ENCODE measurements around the gene CYFIP1. TPM values are rescaled to one million over a fixed set of nuclear protein-coding genes. Genes with fewer than 3 reads are reported as not detected.

Gene CYFIP1
- total RNA-seq, 3 donors from 2014 or later (not counting 1 experiment from before 2014, with no cell fraction given) = 6.4 to 9.2 (median 8.8) TPM

- Mint-ChIP-seq H3K27ac (no peak overlapping the region), H3K9me3 (no peaks in the 10 kb centered on the region), H3K36me3 (no peaks in the 10 kb centered on the region), H3K27me3 (ENCODE audit: low read depth in 2 of 2) (no peaks in the 10 kb centered on the region), H3K4me3 (no peak overlapping the region), H3K4me1 (peaks cover 0 to 4% of the 10 kb centered on the region in 2 donors)
- WGBS (ENCODE audit: insufficient coverage) = 95% methylated on average over 15 of the region's 15 CpGs
- intact Hi-C loops (cut with micrococcal nuclease) = no loop called here
- Histone ChIP-seq H3K27me3 (ENCODE audit: control insufficient read depth, insufficient read depth, low read length) (no peaks in the 10 kb centered on the region), H3K36me3 (ENCODE audit: control insufficient read depth, insufficient read depth, low read length) (no peaks in the 10 kb centered on the region), H3K9me3 (ENCODE audit: control insufficient read depth, insufficient read depth, low read length) (no peaks in the 10 kb centered on the region), H3K27ac (ENCODE audit: low read length) (no peak overlapping the region), H3K4me1 (ENCODE audit: control insufficient read depth, insufficient read depth, low read length) (no peaks in the 10 kb centered on the region), H3K4me3 (ENCODE audit: low read length) (no peak overlapping the region)
- TF ChIP-seq, protein P1, sequence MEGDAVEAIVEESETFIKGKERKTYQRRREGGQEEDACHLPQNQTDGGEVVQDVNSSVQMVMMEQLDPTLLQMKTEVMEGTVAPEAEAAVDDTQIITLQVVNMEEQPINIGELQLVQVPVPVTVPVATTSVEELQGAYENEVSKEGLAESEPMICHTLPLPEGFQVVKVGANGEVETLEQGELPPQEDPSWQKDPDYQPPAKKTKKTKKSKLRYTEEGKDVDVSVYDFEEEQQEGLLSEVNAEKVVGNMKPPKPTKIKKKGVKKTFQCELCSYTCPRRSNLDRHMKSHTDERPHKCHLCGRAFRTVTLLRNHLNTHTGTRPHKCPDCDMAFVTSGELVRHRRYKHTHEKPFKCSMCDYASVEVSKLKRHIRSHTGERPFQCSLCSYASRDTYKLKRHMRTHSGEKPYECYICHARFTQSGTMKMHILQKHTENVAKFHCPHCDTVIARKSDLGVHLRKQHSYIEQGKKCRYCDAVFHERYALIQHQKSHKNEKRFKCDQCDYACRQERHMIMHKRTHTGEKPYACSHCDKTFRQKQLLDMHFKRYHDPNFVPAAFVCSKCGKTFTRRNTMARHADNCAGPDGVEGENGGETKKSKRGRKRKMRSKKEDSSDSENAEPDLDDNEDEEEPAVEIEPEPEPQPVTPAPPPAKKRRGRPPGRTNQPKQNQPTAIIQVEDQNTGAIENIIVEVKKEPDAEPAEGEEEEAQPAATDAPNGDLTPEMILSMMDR (IDR thresholded peaks at IDR 0.05) = no peak
- DNase-seq = no peak
- no peak for ATAC-seq
Observed at GRCh38 chr15:22967084-22967770, 12.9 kb downstream of the CYFIP1 start.

- Histone ChIP-seq H3K4me3 (ENCODE audit: low read length) (no peak overlapping the region), H3K27ac (ENCODE audit: low read length) (no peak overlapping the region), H3K36me3 (ENCODE audit: control insufficient read depth, insufficient read depth, low read length) (no peaks in the 10 kb centered on the region), H3K4me1 (ENCODE audit: control insufficient read depth, insufficient read depth, low read length) (no peaks in the 10 kb centered on the region), H3K9me3 (ENCODE audit: control insufficient read depth, insufficient read depth, low read length) (no peaks in the 10 kb centered on the region), H3K27me3 (ENCODE audit: control insufficient read depth, insufficient read depth, low read length) (no peaks in the 10 kb centered on the region)
- Mint-ChIP-seq H3K4me3 (no peak overlapping the region), H3K4me1 (peaks cover 0 to 4% of the 10 kb centered on the region in 2 donors), H3K27me3 (ENCODE audit: low read depth in 2 of 2) (no peaks in the 10 kb centered on the region), H3K27ac (no peak overlapping the region), H3K9me3 (no peaks in the 10 kb centered on the region), H3K36me3 (no peaks in the 10 kb centered on the region)
- intact Hi-C loops (cut with micrococcal nuclease) = no loop called here
- DNase-seq (no peak), ATAC-seq (no peak)
- TF ChIP-seq, protein P1 (IDR thresholded peaks at IDR 0.05) = no peak
- whole genome bisulfite sequencing (ENCODE audit: insufficient coverage) = 92% methylated on average over 19 of the region's 20 CpGs
Observed at GRCh38 chr15:22966321-22967083, 13.7 kb downstream of the CYFIP1 start.

DNA sequence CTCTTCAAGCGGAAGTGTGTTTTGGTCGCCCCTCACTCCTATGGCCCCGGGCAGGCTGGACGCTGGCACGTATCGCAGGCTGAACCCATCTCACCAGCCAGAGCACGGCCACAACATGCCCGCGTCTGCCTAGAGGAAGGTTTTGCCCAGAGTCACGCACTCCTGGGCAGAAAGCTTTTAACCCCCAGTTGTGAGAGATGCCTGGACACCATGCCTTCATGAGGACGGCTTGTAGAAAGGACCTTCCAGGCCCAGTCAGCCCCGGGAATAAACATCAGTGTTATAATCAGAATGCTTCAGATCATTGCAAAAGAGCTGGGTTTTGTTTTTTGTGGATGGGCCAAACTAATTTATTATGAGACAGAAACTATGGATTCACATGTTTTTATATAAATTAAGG is 16.5 kb downstream of the CYFIP1 start:
- no peak overlapping the region for H3K4me3 Mint-ChIP-seq
- no peaks in the 10 kb centered on the region for H3K36me3 Mint-ChIP-seq
- Histone ChIP-seq H3K36me3 (ENCODE audit: control insufficient read depth, insufficient read depth, low read length) (no peaks in the 10 kb centered on the region), H3K4me1 (ENCODE audit: control insufficient read depth, insufficient read depth, low read length) (no peaks in the 10 kb centered on the region), H3K9me3 (ENCODE audit: control insufficient read depth, insufficient read depth, low read length) (no peaks in the 10 kb centered on the region), H3K27me3 (ENCODE audit: control insufficient read depth, insufficient read depth, low read length) (no peaks in the 10 kb centered on the region), H3K27ac (ENCODE audit: low read length) (no peak overlapping the region), H3K4me3 (ENCODE audit: low read length) (no peak overlapping the region)
- H3K4me1 Mint-ChIP-seq = peaks cover 0 to 7% of the 10 kb centered on the region in 2 donors
- intact Hi-C loops (cut with micrococcal nuclease) = no loop called here
- TF ChIP-seq, protein P1 (IDR thresholded peaks at IDR 0.05) = no peak
- no peaks in the 10 kb centered on the region for H3K9me3 Mint-ChIP-seq
- 91% methylated on average over 12 of the region's 12 CpGs for WGBS (ENCODE audit: insufficient coverage)
- DNase-seq (no peak), ATAC-seq (no peak)
- H3K27me3 Mint-ChIP-seq (ENCODE audit: low read depth in 2 of 2) = no peaks in the 10 kb centered on the region
- H3K27ac Mint-ChIP-seq = no peak overlapping the region

All from natural killer cell (primary cell).